Hepatocyte (in vitro differentiated cells): ENCODE results near the gene RASSF3. TPM values are rescaled to one million over a fixed set of nuclear protein-coding genes. Genes with fewer than 3 reads are reported as not detected.
"Not testable (repeated sequence)": the region's sequence is repeated elsewhere in the genome, so short reads cannot be mapped to it uniquely, and the experiment has no call there.

ENCODE experiments used
- DNase-seq: peaks from one replicate; pipeline ENCODE4 v3.0.0-alpha.2; 2016; ENCODE audit warnings: low spot score
- H2AFZ ChIP-seq: fragments of 200-600 bp; sonication (generic); 2 replicates; pipeline ENCODE4 v1.6.0; 2016; ENCODE audit warnings: antibody characterized with exemption, mild to moderate bottlenecking
- H3K27ac ChIP-seq: fragments of 200-600 bp; sonication (generic); 2 replicates; pipeline ENCODE4 v1.5.1; 2016; ENCODE audit warnings: mild to moderate bottlenecking
- H3K27me3 ChIP-seq: fragments of 200-600 bp; sonication (generic); 2 replicates; pipeline ENCODE4 v1.6.1; 2016
- H3K36me3 ChIP-seq: fragments of 200-600 bp; sonication (generic); replicated peaks from 2 replicates; pipeline ENCODE4 v1.5.1; 2016; ENCODE audit warnings: low read depth; ENCODE audit not compliant: insufficient read depth
- H3K4me1 ChIP-seq: fragments of 200-600 bp; sonication (generic); 2 replicates; pipeline ENCODE4 v1.5.1; 2016; ENCODE audit warnings: mild to moderate bottlenecking, moderate library complexity; ENCODE audit not compliant: insufficient read depth
- H3K4me2 ChIP-seq: fragments of 200-600 bp; sonication (generic); 2 replicates; pipeline ENCODE4 v1.6.0; 2016
- H3K4me3 ChIP-seq: fragments of 200-600 bp; sonication (generic); 2 replicates; pipeline ENCODE4 v1.5.1; 2016; ENCODE audit warnings: mild to moderate bottlenecking
- H3K79me2 ChIP-seq: fragments of 200-600 bp; sonication (generic); 2 replicates; pipeline ENCODE4 v1.6.0; 2017; ENCODE audit warnings: mild to moderate bottlenecking
- H3K9me2 ChIP-seq: fragments of 200-600 bp; sonication (generic); replicated peaks from 2 replicates; pipeline ENCODE4 v1.6.0; 2017; ENCODE audit warnings: mild to moderate bottlenecking; ENCODE audit not compliant: insufficient read depth
- H3K9me3 ChIP-seq: fragments of 200-600 bp; sonication (generic); 2 replicates; pipeline ENCODE4 v1.5.1; 2016; ENCODE audit warnings: low read depth, mild to moderate bottlenecking
- H4K20me1 ChIP-seq: fragments of 200-600 bp; sonication (generic); 2 replicates; pipeline ENCODE4 v1.6.0; 2016; ENCODE audit warnings: mild to moderate bottlenecking; ENCODE audit not compliant: insufficient read depth, poor library complexity, severe bottlenecking
- CTCF ChIP-seq: fragments of 200-600 bp; sonication (generic); IDR thresholded peaks from 2 replicates; pipeline ENCODE4 v1.5.1; 2016; ENCODE audit warnings: antibody characterized with exemption, mild to moderate bottlenecking; ENCODE audit not compliant: poor library complexity
- EZH2 ChIP-seq: fragments of 200-600 bp; sonication (generic); IDR thresholded peaks from 2 replicates; pipeline ENCODE4 v1.6.1; 2016; ENCODE audit warnings: antibody characterized with exemption, mild to moderate bottlenecking, borderline replicate concordance
- EZH2phosphoT487 ChIP-seq: fragments of 200-600 bp; sonication (generic); IDR thresholded peaks from one replicate; pipeline ENCODE4 v1.6.1; 2018; ENCODE audit warnings: antibody characterized with exemption, mild to moderate bottlenecking, low read depth, moderate library complexity; ENCODE audit not compliant: unreplicated experiment, severe bottlenecking
- WGBS: methylation state at CpG from one replicate; pipeline ENCODE4 v1.1.6; 2016; ENCODE audit warnings: low lambda C conversion rate; ENCODE audit errors: missing lambda C conversion rate; 5-methylcytosine and 5-hydroxymethylcytosine counted together
- polyA plus RNA-seq: library from polyadenylated mRNA; unstranded; fragments of >200 nt; fragmentation: Nextera tagmentation; extraction: Ambion mirVana; gene quantifications from 2 replicates; pipeline ENCODE4 v1.2.1, GENCODE V29; 2016
- total RNA-seq: library from RNA; depleted of rRNA; stranded (reverse); fragments of >200 nt; gene quantifications from 2 replicates; pipeline ENCODE4 v1.2.3, GENCODE V29; 2014

The RASSF3 gene
- total and polyA plus RNA-seq, 2 experiments from 2014 or later, result 7.8 to 22.3 TPM

GRCh38 chr12:64582114-64582513, 28.2 kb upstream of the RASSF3 start:
- Histone ChIP-seq H3K36me3 (no peaks in the 10 kb centered on the region), H4K20me1 (no peaks in the 10 kb centered on the region), H2AFZ (no peak overlapping the region), H3K79me2 (no peaks in the 10 kb centered on the region), H3K4me2 (no peak overlapping the region), H3K4me3 (no peak overlapping the region), H3K9me3 (no peaks in the 10 kb centered on the region), H3K4me1 (no peaks in the 10 kb centered on the region), H3K9me2 (no peaks in the 10 kb centered on the region), H3K27me3 (no peaks in the 10 kb centered on the region), H3K27ac (no peak overlapping the region)
- no peak for DNase-seq
- 77% methylated on average over 3 of the region's 3 CpGs for WGBS
- no peak for TF ChIP-seq EZH2phosphoT487
- TF ChIP-seq EZH2, result no peak
- TF ChIP-seq CTCF, result no peak

GRCh38 chr12:64582862-64583261, 27.4 kb upstream of the RASSF3 start:
- 89% methylated on average over 3 of the region's 3 CpGs for WGBS
- no peaks in the 10 kb centered on the region for H3K9me3 ChIP-seq
- H3K27ac ChIP-seq, result no peak overlapping the region
- no peaks in the 10 kb centered on the region for H4K20me1 ChIP-seq
- H3K36me3 ChIP-seq, result no peaks in the 10 kb centered on the region
- no peaks in the 10 kb centered on the region for H3K4me1 ChIP-seq
- no peak for DNase-seq
- H2AFZ ChIP-seq, result no peak overlapping the region
- no peaks in the 10 kb centered on the region for H3K9me2 ChIP-seq
- no peak overlapping the region for H3K4me3 ChIP-seq
- no peaks in the 10 kb centered on the region for H3K27me3 ChIP-seq
- H3K4me2 ChIP-seq, result no peak overlapping the region
- H3K79me2 ChIP-seq, result no peaks in the 10 kb centered on the region
- TF ChIP-seq EZH2phosphoT487, result no peak
- TF ChIP-seq CTCF, result no peak
- TF ChIP-seq EZH2, result no peak

GRCh38 chr12:64583395-64583770, 26.9 kb upstream of the RASSF3 start:
- H3K9me3 ChIP-seq, H4K20me1 ChIP-seq, H3K79me2 ChIP-seq, H3K36me3 ChIP-seq, H3K4me3 ChIP-seq, DNase-seq, H3K9me2 ChIP-seq, H3K27me3 ChIP-seq, H3K27ac ChIP-seq, H2AFZ ChIP-seq, H3K4me1 ChIP-seq: not testable (repeated sequence)
- H3K4me2 ChIP-seq, result peak overlapping the region; percentile 25
- 92% methylated on average over 7 of the region's 7 CpGs for WGBS

GRCh38 chr12:64583771-64584421, 26.4 kb upstream of the RASSF3 start:
- Histone ChIP-seq H3K27me3 (no peaks in the 10 kb centered on the region), H4K20me1 (no peaks in the 10 kb centered on the region), H3K27ac (no peak overlapping the region), H3K36me3 (no peaks in the 10 kb centered on the region), H2AFZ (no peak overlapping the region), H3K4me3 (no peak overlapping the region), H3K4me2 (peak overlapping the region; percentile 25), H3K79me2 (no peaks in the 10 kb centered on the region), H3K9me3 (no peaks in the 10 kb centered on the region), H3K4me1 (no peaks in the 10 kb centered on the region), H3K9me2 (no peaks in the 10 kb centered on the region)
- no peak for TF ChIP-seq CTCF
- no peak for TF ChIP-seq EZH2phosphoT487
- TF ChIP-seq EZH2, result no peak
- 40% methylated on average over 6 of the region's 6 CpGs for WGBS
- no peak for DNase-seq
